ENCODE results near the gene TPK1.

DNA sequence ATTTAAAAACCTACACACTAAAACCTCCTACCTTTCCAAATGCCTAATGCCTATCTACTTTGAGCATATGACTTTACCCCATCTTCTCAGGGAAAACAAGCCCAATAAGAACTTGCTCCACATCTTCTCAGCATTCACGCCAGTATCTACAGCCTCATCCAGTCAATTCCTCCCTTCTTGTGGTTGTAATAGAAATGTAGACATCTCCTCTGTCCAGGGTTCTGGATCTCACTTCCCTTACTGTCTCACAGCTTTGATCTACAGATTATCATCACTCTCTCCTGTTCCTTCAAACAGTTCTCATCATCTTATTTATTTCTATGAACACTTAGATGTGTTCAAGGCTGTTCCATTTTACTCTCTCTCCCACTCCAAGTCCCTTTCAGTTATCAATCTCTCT, 361.9 kb downstream of the TPK1 start:
- TF ChIP-seq, protein P1, sequence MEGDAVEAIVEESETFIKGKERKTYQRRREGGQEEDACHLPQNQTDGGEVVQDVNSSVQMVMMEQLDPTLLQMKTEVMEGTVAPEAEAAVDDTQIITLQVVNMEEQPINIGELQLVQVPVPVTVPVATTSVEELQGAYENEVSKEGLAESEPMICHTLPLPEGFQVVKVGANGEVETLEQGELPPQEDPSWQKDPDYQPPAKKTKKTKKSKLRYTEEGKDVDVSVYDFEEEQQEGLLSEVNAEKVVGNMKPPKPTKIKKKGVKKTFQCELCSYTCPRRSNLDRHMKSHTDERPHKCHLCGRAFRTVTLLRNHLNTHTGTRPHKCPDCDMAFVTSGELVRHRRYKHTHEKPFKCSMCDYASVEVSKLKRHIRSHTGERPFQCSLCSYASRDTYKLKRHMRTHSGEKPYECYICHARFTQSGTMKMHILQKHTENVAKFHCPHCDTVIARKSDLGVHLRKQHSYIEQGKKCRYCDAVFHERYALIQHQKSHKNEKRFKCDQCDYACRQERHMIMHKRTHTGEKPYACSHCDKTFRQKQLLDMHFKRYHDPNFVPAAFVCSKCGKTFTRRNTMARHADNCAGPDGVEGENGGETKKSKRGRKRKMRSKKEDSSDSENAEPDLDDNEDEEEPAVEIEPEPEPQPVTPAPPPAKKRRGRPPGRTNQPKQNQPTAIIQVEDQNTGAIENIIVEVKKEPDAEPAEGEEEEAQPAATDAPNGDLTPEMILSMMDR (IDR thresholded peaks at IDR 0.05) = no peak
- TF ChIP-seq EZH2 (IDR thresholded peaks at IDR 0.05) = no peak
- no peak for TF ChIP-seq EZH2phosphoT487 (IDR thresholded peaks at IDR 0.05)

Measured in neural progenitor cell (in vitro differentiated cells).